ENCODE results near the gene MECP2. TPM values are rescaled to one million over a fixed set of nuclear protein-coding genes. Genes with fewer than 3 reads are reported as not detected.

Gene MECP2
- total and polyA plus RNA-seq, 7 donors = 27.6 to 54.4 (median 35.5) TPM

GRCh38 chrX:154011376-154012335 is 85.9 kb downstream of the MECP2 start:
- 85 to 91% (median 87%) methylated on average over 15 to 18 of the region's 18 CpGs for WGBS, 3 donors
- Histone ChIP-seq H3K4me1 (peaks cover 8% of the 10 kb centered on the region), H3K9me3 (no peaks in the 10 kb centered on the region), H3K4me3 (no peak overlapping the region), H3K36me3 (ENCODE audit: insufficient read depth in 1 of 2, low read depth in 1 of 2) (peaks cover 0 to 5% of the 10 kb centered on the region in 2 donors), H3K27ac (peak overlapping the region; percentile 85), H3K27me3 (ENCODE audit: insufficient read depth in 3 of 3, low read length in 2 of 3) (peaks cover 0 to 12% (median 0%) of the 10 kb centered on the region in 3 donors)
- ATAC-seq (no peak), DNase-seq (peak in 1 of 2 donors; percentile 42)
- intact Hi-C loops (cut with DNase I) = loop anchor here (2.0 to 5.0 kb wide), 3 partner anchors 39 to 41 kb away; partner anchors contain the start of genes HCFC1 (in 1 of the 2) and TMEM187 (in 1 of the 2)
- TF ChIP-seq, protein P1, sequence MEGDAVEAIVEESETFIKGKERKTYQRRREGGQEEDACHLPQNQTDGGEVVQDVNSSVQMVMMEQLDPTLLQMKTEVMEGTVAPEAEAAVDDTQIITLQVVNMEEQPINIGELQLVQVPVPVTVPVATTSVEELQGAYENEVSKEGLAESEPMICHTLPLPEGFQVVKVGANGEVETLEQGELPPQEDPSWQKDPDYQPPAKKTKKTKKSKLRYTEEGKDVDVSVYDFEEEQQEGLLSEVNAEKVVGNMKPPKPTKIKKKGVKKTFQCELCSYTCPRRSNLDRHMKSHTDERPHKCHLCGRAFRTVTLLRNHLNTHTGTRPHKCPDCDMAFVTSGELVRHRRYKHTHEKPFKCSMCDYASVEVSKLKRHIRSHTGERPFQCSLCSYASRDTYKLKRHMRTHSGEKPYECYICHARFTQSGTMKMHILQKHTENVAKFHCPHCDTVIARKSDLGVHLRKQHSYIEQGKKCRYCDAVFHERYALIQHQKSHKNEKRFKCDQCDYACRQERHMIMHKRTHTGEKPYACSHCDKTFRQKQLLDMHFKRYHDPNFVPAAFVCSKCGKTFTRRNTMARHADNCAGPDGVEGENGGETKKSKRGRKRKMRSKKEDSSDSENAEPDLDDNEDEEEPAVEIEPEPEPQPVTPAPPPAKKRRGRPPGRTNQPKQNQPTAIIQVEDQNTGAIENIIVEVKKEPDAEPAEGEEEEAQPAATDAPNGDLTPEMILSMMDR (IDR thresholded peaks at IDR 0.05) = no peak

- peak overlapping the region; percentile 85 for H3K27ac ChIP-seq
- H3K27me3 ChIP-seq (ENCODE audit: insufficient read depth in 3 of 3, low read length in 2 of 3) = peaks cover 0 to 12% (median 0%) of the 10 kb centered on the region in 3 donors
- TF ChIP-seq, protein P1 (IDR thresholded peaks at IDR 0.05) = no peak
- H3K9me3 ChIP-seq = no peaks in the 10 kb centered on the region
- H3K36me3 ChIP-seq (ENCODE audit: insufficient read depth in 1 of 2, low read depth in 1 of 2) = peaks cover 0 to 3% of the 10 kb centered on the region in 2 donors
- no peak overlapping the region for H3K4me3 ChIP-seq
- WGBS, 3 donors = 52 to 90% (median 72%) methylated on average over 18 of the region's 18 CpGs
- peaks cover 8% of the 10 kb centered on the region for H3K4me1 ChIP-seq
- intact Hi-C loops (cut with DNase I) = loop anchor here (5.0 kb wide), 2 partner anchors 38 to 42 kb away; partner anchors contain the start of genes HCFC1 (in 1 of the 2) and TMEM187 (in 1 of the 2)
- DNase-seq (peak in 1 of 2 donors; percentile 73), ATAC-seq (peak; percentile 86 to 91 (median 88))
Measured at GRCh38 chrX:154010330-154011087, 87.0 kb downstream of the MECP2 start.

GRCh38 chrX:154008521-154008920 is 89.0 kb downstream of the MECP2 start:
- no peaks in the 10 kb centered on the region for H3K9me3 ChIP-seq
- H3K4me3 ChIP-seq = no peak overlapping the region
- DNase-seq (no peak), ATAC-seq (no peak)
- WGBS, 3 donors = 68 to 69% (median 68%) methylated on average over 4 of the region's 4 CpGs
- intact Hi-C loops (cut with DNase I) = no loop called here
- peaks cover 0 to 10% (median 0%) of the 10 kb centered on the region in 3 donors for H3K27me3 ChIP-seq (ENCODE audit: insufficient read depth in 3 of 3, low read length in 2 of 3)
- peaks cover 0 to 3% of the 10 kb centered on the region in 2 donors for H3K36me3 ChIP-seq (ENCODE audit: insufficient read depth in 1 of 2, low read depth in 1 of 2)
- H3K4me1 ChIP-seq = peaks cover 5% of the 10 kb centered on the region
- H3K27ac ChIP-seq = no peak overlapping the region
- TF ChIP-seq, protein P1 (IDR thresholded peaks at IDR 0.05) = no peak

GRCh38 chrX:154006947-154007346 is 90.6 kb downstream of the MECP2 start:
- DNase-seq (peak in 1 of 2 donors; percentile 44), ATAC-seq (no peak)
- Histone ChIP-seq H3K4me1 (peaks cover 5% of the 10 kb centered on the region), H3K27me3 (ENCODE audit: insufficient read depth in 3 of 3, low read length in 2 of 3) (peaks cover 0 to 14% (median 0%) of the 10 kb centered on the region in 3 donors), H3K9me3 (no peaks in the 10 kb centered on the region), H3K36me3 (ENCODE audit: insufficient read depth in 1 of 2, low read depth in 1 of 2) (peaks cover 0 to 3% of the 10 kb centered on the region in 2 donors), H3K27ac (no peak overlapping the region), H3K4me3 (no peak overlapping the region)
- TF ChIP-seq, protein P1 (IDR thresholded peaks at IDR 0.05) = no peak
- 92 to 96% (median 94%) methylated on average over 14 to 20 of the region's 20 CpGs for WGBS, 3 donors
- intact Hi-C loops (cut with DNase I) = no loop called here

All from psoas muscle (tissue), 8 donors.